DOHH2 (cell line): ENCODE measurements around the gene CRYBB3.

Source experiments
- EZH2phosphoT487 ChIP-seq: fragments of 200-600 bp; sonication (generic); IDR thresholded peaks from 2 replicates; pipeline ENCODE4 v1.6.1; 2017; ENCODE audit warnings: borderline replicate concordance, mild to moderate bottlenecking, antibody characterized with exemption, low read length, moderate library complexity, mixed read lengths
- TF ChIP-seq, protein P1 (sequence below): fragments of 200-600 bp; sonication (generic); IDR thresholded peaks from one replicate; pipeline ENCODE4 v1.5.1; 2014; ENCODE audit warnings: antibody characterized with exemption, mild to moderate bottlenecking, low read depth, low read length; ENCODE audit not compliant: poor library complexity, severe bottlenecking

- TF ChIP-seq, protein P1, sequence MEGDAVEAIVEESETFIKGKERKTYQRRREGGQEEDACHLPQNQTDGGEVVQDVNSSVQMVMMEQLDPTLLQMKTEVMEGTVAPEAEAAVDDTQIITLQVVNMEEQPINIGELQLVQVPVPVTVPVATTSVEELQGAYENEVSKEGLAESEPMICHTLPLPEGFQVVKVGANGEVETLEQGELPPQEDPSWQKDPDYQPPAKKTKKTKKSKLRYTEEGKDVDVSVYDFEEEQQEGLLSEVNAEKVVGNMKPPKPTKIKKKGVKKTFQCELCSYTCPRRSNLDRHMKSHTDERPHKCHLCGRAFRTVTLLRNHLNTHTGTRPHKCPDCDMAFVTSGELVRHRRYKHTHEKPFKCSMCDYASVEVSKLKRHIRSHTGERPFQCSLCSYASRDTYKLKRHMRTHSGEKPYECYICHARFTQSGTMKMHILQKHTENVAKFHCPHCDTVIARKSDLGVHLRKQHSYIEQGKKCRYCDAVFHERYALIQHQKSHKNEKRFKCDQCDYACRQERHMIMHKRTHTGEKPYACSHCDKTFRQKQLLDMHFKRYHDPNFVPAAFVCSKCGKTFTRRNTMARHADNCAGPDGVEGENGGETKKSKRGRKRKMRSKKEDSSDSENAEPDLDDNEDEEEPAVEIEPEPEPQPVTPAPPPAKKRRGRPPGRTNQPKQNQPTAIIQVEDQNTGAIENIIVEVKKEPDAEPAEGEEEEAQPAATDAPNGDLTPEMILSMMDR, result no peak
- no peak for TF ChIP-seq EZH2phosphoT487
Observed at GRCh38 chr22:25237503-25237902, 37.8 kb downstream of the CRYBB3 start.
